Memory B cell (primary cell): ENCODE data around the gene MTHFR.
A peak's percentile ranks its signal among the peaks of the same experiment; 100 is the strongest.

Source experiments
- ATAC-seq: fragments of 150-1000 bp; cut with Tn5 transposase; 2 replicates; pipeline ENCODE4 v1.10.0; 2021; ENCODE audit warnings: low read depth, mild to moderate bottlenecking, moderate library complexity
- DNase-seq, 2 donors: peaks; one replicate each; pipeline ENCODE4 v3.0.0; 2022; ENCODE audit warnings: low spot score in 2 of 2
- H3K27ac Mint-ChIP-seq: one replicate; pipeline ENCODE4 v1.8.0; 2022; ENCODE audit warnings: mild to moderate bottlenecking, moderate library complexity, mixed read lengths
- H3K27me3 Mint-ChIP-seq: one replicate; pipeline ENCODE4 v1.8.0; 2022; ENCODE audit warnings: mixed read lengths
- H3K36me3 Mint-ChIP-seq: one replicate; pipeline ENCODE4 v1.8.0; 2022; ENCODE audit warnings: mild to moderate bottlenecking, mixed read lengths
- H3K4me1 Mint-ChIP-seq: one replicate; pipeline ENCODE4 v1.8.0; 2022; ENCODE audit warnings: mixed read lengths
- H3K4me3 Mint-ChIP-seq: one replicate; pipeline ENCODE4 v1.8.0; 2022; ENCODE audit warnings: mild to moderate bottlenecking, moderate library complexity, mixed read lengths
- H3K9me3 Mint-ChIP-seq: one replicate; pipeline ENCODE4 v1.8.0; 2022; ENCODE audit warnings: mixed read lengths

MTHFR gene

DNA sequence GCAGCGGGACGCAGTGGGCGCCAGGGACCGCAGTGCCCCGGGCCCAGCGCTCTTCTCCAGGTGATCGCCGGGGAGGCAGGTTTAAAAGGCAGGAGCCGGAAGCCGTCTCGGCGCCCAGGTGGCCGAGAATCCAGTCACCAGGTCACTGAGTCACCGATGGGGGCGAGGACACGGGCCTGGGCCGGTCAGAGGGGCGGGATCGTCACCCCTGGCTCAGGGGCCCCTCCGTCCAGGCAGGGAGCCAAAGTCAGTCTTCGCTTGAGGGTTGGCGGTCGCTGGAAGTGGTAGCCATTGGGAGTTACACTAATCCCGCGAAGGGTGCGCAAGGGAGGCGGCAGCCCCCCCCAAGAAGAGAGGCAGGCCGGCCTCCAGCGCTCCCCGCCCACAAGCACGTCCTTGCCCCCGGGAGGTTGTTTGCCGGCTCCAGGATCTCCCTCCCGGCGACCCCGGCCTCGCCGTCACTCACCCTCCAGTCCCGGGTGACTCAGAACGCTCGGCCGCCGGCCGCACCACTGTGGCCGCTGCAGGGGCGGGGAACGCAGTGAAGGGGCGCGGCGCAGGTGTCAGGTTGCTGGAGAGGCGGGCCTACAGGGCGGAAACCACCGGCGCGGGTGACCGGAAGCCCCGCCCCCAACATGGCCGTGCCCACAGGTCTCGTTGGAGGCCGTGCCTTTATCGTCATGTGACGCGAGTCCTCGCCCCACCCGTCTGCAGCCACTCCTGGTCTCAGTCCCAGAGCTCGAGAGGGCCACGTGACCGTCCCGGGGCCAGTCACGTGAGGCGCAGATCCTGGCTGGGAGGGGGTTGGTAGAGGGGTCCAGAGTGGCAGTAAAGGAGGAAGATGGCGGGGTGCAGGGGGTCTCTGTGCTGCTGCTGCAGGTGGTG lies at the start of gene MTHFR, which contains the start of gene CLCN6:
Gene MTHFR, minus strand, starts transcription at position 543 of the 885 bp plus-strand sequence. CDS start 2,848 bp downstream, outside the sequence.
Gene CLCN6, plus strand, starts transcription at position 770 of the 885 bp plus-strand sequence. Its CDS starts 72 bp downstream, at position 842.
- Mint-ChIP-seq H3K27ac (peak within 1 kb of the TSS; percentile 94), H3K36me3 (peaks cover 10% of the 10 kb centered on the region), H3K27me3 (no peaks in the 10 kb centered on the region), H3K9me3 (no peaks in the 10 kb centered on the region), H3K4me3 (peak within 1 kb of the TSS; percentile 94), H3K4me1 (peaks cover 47% of the 10 kb centered on the region)
- ATAC-seq (peak; percentile 85), DNase-seq (peak; percentile 96 to 98)

DNA sequence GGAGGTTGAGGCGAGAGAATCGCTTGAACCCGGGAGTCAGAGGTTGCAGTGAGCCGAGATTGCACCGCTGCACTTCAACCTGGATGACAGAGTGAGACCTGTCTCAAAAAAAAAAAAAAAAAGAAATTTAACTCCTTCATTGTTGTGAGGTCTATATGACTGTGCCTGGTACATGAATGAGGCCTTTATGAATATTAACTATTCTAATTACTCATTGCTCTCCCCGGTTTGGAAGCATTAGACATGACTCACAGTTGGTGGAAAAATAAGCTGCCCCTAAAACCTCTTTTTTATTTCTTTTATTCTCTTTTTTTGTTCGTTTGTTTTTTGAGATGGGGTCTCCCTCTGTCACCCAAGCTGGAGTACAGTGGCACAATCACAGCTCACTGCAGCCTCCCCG lies 49.7 kb upstream of the MTHFR start:
- no peak overlapping the region for H3K27ac Mint-ChIP-seq
- H3K36me3 Mint-ChIP-seq: no peaks in the 10 kb centered on the region
- DNase-seq: no peak
- no peaks in the 10 kb centered on the region for H3K9me3 Mint-ChIP-seq
- peaks cover 14% of the 10 kb centered on the region for H3K27me3 Mint-ChIP-seq
- no peaks in the 10 kb centered on the region for H3K4me1 Mint-ChIP-seq
- H3K4me3 Mint-ChIP-seq: no peak overlapping the region
- ATAC-seq: no peak

DNA sequence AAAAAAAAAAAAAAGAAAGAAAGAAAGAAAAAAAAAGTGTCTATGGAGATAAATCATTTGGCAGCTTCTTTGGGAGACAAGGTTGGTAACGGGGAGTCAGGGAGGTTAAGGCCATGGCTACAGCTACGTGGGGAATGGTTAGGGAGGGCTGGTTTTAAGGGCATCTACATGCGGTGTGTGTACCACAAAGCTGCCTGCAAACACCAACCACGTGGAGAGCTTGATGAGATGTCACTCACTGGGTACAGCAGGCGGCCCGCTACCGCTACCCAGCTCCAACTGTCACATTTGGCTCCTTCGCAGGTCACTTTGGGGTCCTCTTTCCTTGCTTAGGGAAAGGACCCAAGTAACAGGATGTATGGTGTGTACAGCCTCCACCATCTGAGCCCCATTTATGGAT lies 48.8 kb upstream of the MTHFR start:
- DNase-seq (no peak), ATAC-seq (no peak)
- no peak overlapping the region for H3K27ac Mint-ChIP-seq
- no peaks in the 10 kb centered on the region for H3K9me3 Mint-ChIP-seq
- H3K4me1 Mint-ChIP-seq: no peaks in the 10 kb centered on the region
- H3K36me3 Mint-ChIP-seq: no peaks in the 10 kb centered on the region
- H3K4me3 Mint-ChIP-seq: no peak overlapping the region
- peaks cover 10% of the 10 kb centered on the region for H3K27me3 Mint-ChIP-seq

DNA sequence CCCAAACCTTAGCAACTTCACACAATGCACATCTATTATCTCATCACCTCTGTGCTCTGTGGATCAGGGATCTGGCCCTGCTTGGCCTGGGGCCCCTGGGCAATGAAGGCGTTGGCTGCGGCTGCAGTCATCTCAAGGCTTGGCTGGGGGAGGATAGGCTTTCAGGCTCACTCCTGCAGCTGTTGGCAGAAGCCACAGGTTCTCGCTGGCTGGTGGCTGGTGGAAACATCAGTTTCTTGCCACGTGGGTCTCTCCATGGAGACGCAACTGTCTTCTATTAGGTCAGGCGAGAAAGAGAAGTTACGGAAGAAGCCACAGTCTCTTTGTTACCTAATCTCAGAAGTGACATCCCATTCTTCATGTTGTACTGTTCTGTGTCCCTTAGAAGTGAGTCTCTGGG lies 45.4 kb upstream of the MTHFR start:
- ATAC-seq (no peak), DNase-seq (no peak)
- no peak overlapping the region for H3K27ac Mint-ChIP-seq
- H3K27me3 Mint-ChIP-seq: peaks cover 2% of the 10 kb centered on the region
- H3K9me3 Mint-ChIP-seq: no peaks in the 10 kb centered on the region
- H3K4me1 Mint-ChIP-seq: no peaks in the 10 kb centered on the region
- H3K4me3 Mint-ChIP-seq: no peak overlapping the region
- H3K36me3 Mint-ChIP-seq: no peaks in the 10 kb centered on the region

DNA sequence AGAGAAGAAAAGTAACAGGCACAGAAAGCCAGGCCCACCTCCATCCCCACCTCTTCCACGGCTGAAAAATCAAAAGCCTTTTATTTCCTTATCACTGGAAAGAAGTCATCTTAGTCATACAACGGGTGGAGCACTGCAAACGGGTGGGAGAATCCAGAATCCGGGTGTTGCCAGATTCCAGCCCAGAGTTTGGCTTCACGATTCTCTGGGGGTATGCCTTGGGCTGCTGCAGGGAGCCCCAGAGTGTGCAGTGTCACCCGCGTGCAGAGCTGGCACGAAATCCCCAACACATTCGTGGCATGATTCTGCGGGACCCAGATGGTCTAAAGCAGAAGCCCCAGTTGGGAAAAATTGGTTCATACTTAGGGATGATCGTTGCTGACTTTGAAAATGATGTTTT lies 44.4 kb upstream of the MTHFR start:
- no peak overlapping the region for H3K27ac Mint-ChIP-seq

DNA sequence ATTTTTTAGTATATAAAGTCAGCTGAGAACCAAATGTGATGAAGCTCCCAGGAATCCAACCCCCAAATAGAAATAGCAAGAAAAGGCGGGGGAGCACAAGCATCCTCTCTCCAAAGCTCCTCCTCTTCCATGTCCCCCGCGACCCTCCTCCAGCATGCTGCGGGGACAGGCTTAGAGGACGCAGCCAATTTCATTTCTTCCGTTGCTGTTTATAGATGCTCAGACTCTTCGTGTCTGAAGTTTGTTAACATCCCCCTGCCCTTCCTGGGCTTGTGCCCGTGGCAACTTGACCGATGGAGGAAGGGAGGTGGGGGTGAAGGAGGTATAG lies 42.6 kb upstream of the MTHFR start:
- ATAC-seq: no peak
- Mint-ChIP-seq H3K4me1 (peaks cover 5% of the 10 kb centered on the region), H3K9me3 (no peaks in the 10 kb centered on the region), H3K27me3 (no peaks in the 10 kb centered on the region), H3K36me3 (peaks cover 9% of the 10 kb centered on the region), H3K4me3 (no peak overlapping the region), H3K27ac (no peak overlapping the region)
- DNase-seq: no peak

More for the DNA sequence above, 44.4 kb upstream of the MTHFR start:
- Mint-ChIP-seq H3K4me3 (no peak overlapping the region), H3K27me3 (peaks cover 2% of the 10 kb centered on the region), H3K4me1 (no peaks in the 10 kb centered on the region), H3K9me3 (no peaks in the 10 kb centered on the region), H3K36me3 (no peaks in the 10 kb centered on the region)
- no peak for DNase-seq
- ATAC-seq: no peak

DNA sequence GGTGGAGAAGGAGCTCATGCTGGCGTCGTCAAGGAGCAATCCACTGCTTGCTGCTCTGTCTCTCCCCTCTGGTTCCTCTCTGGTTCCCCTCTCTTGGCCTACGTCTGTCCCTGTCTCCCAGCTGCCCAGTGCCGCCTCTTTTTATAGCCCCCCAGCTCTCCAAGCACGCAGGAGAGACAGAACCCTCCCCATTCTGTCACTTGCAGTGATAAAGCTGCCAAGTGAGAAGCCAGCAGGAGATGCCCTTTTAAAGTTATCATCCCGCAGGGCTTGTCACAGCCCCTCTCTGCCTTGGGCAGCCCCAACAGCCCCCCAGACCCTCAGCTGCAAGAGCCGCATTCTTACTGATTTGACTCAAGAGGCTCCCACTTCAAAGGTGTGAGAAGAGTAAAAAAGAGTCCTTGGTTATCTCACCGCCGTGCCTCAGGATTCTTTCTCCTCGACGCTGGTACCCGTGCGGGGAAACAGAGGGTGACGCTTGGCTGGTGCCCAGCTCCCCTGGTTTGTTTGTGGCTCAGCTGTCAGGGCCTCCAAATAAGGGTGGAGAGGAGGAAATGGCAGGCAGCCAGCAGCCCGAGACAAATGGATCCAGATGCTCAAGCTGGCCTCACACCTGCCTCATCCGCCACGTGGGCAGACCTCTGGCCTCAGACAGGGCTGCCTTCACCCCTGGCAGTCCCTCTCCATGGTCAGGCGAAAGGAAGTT lies 42.1 kb upstream of the MTHFR start, which contains the start of gene NPPA:
Gene NPPA, minus strand, starts transcription at position 117 of the 706 bp plus-strand sequence. Its CDS starts 99 bp downstream, at position 18.
- Mint-ChIP-seq H3K36me3 (peaks cover 12% of the 10 kb centered on the region), H3K4me1 (peaks cover 8% of the 10 kb centered on the region), H3K4me3 (no peak within 1 kb of the TSS), H3K27ac (no peak within 1 kb of the TSS), H3K9me3 (no peaks in the 10 kb centered on the region), H3K27me3 (no peaks in the 10 kb centered on the region)
- ATAC-seq (no peak), DNase-seq (no peak)

DNA sequence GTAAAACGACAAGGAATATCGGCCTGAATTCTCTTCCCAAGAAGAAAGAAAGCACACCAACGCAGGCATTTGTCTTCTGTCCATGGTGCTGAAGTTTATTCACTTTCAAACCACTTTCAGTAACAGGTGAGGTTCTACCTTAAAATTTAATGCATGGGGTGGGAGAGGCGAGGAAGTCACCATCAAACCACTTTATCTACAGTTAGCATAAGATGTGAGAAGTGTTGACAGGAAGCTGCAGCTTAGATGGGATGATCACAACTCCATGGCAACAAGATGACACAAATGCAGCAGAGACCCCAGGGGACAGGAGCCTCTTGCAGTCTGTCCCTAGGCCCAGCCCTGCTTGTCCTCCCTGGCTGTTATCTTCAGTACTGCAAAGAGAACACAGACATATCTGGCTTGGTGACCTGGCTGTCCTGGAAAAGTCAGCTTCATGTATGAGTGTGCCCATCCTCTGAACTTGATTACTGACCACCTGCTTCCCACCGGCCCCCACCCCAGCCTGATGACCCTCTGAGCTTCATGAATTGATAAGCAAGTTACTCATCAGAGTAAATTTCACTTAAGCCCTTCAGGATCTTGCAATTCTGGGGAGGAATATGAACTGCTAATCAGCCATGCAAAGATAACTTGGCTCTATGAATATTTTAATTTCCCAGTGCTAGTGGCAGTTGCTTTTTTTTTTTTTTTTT lies 40.0 kb upstream of the MTHFR start:
- peaks cover 15% of the 10 kb centered on the region for H3K36me3 Mint-ChIP-seq
- no peak overlapping the region for H3K4me3 Mint-ChIP-seq
- H3K27me3 Mint-ChIP-seq: no peaks in the 10 kb centered on the region
- H3K9me3 Mint-ChIP-seq: no peaks in the 10 kb centered on the region
- no peak overlapping the region for H3K27ac Mint-ChIP-seq
- H3K4me1 Mint-ChIP-seq: peaks cover 14% of the 10 kb centered on the region
- peak; percentile 48 for ATAC-seq
- DNase-seq: no peak

DNA sequence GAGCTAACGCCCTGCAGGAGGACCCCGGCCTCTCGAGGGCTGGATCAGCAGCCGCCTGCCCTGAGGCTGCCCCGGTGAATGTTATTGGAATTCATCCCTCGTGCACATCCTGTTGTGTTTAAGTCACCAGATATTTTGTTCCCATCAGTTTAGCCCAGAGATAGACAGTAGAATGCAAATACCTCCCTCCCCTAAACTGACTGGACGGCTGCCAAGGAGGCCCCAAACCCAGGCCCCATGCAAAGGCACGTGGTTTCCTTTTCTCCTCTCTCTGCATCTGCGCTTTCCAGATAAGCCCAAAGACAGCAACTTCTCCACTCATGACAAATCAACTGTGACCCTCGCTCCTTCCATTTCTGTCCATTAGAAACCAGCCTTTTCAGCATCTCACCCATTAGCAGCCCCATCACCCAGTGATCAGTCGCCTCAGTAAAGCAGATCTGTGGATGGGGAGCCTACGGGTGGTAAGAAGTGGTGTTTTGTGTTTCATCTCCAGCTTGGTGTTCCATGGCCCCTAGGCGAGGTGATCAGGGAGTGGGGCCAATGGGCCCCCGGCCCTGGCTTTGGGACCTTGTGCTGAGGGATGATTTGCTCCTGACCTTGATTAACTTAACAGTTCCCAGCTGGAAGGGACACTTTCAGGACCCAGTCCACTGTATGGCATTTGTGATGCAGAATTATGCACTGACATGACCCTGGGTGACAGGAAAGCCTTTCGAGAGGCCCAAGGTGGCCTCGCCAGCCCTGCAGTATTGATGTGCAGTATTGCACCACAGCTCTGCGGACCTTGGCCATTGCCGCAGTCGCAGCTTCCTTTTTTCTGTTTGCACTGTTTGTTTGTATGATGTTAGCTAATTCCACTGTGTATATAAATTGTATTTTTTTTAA lies 36.6 kb upstream of the MTHFR start:
- Mint-ChIP-seq H3K4me3 (no peak overlapping the region), H3K27me3 (no peaks in the 10 kb centered on the region), H3K27ac (no peak overlapping the region), H3K9me3 (no peaks in the 10 kb centered on the region), H3K36me3 (peaks cover 25% of the 10 kb centered on the region), H3K4me1 (peaks cover 18% of the 10 kb centered on the region)
- DNase-seq (no peak), ATAC-seq (peak; percentile 34)

DNA sequence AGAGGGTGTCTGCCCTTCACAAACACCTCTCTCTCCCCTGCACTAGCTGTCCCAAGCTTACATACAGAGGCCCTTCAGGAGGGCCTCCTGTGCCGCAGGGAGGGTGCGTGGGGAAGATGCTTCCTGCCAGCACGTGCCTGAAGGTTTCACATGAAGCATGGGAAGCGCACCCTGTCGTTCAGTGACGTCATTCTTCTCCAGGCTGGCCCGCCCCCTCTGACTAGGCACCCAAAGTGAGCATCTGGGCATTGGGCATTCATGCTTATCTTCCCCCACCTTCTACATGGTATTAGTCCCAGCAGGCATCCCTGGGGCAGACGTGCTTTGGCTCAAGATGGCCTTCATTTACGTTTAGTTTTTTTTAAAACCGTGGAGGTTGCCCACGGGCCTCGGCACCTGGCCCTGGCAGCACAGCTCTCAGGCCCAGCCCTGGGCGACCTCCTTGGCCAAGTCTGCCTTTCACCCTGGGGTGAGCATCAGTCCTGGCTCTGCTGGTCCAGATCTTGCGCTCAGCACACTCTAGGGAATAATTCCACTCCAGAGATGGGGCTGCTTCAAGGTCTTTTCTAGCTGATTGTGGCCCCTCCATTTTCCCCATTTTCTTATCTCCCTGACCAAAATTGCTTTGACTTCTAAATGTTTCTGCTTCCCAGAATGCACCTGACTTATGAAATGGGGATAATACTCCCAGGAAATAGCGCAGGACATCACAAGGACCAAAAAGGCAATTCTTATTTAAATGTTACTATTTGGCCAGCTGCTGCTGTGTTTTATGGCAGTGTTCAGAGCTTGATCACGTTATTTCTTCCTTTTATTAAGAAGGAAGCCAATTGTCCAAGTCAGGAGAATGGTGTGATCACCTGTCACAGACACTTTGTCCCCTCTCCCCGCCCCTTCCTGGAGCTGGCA lies 35.7 kb upstream of the MTHFR start:
- ATAC-seq: no peak
- Mint-ChIP-seq H3K9me3 (no peaks in the 10 kb centered on the region), H3K36me3 (peaks cover 25% of the 10 kb centered on the region), H3K4me1 (peaks cover 18% of the 10 kb centered on the region), H3K4me3 (no peak overlapping the region), H3K27ac (no peak overlapping the region), H3K27me3 (no peaks in the 10 kb centered on the region)
- no peak for DNase-seq

DNA sequence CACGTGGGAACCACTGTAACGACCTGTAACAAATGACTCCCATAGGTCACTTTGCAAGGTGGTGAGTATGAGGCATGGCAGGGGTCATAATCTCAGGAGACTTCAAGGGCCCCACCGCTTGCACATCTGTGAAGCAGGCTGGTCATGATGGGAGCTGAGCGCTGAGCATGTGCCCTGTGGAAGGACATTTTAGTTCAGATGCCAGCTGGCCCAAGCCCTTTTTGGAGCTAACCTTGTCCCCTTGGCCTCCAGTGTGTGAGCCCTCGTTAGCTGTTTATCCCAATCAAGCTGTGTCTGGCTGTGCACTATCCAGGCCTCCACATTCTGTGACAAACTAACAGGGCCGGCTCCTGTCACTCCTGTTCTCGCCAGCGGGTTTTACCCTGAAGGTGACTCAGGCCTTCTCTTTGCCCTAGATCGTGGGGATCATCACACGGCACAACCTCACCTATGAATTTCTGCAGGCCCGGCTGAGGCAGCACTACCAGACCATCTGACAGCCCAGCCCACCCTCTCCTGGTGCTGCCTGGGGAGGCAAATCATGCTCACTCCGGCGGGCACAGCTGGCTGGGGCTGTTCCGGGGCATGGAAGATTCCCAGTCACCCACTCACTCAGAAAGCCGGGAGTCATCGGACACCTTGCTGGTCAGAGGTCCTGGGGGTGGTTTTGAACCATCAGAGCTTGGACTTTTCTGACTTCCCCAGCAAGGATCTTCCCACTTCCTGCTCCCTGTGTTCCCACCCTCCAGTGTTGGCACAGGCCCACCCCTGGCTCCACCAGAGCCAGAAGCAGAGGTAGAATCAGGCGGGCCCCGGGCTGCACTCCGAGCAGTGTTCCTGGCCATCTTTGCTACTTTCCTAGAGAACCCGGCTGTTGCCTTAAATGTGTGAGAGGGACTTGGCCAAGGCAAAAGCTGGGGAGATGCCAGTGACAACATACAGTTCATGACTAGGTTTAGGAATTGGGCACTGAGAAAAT lies 34.3 kb upstream of the MTHFR start:
- H3K4me3 Mint-ChIP-seq: no peak overlapping the region
- H3K36me3 Mint-ChIP-seq: peaks cover 33% of the 10 kb centered on the region
- no peak for DNase-seq
- peaks cover 18% of the 10 kb centered on the region for H3K4me1 Mint-ChIP-seq
- no peak overlapping the region for H3K27ac Mint-ChIP-seq
- no peaks in the 10 kb centered on the region for H3K27me3 Mint-ChIP-seq
- no peak for ATAC-seq
- H3K9me3 Mint-ChIP-seq: no peaks in the 10 kb centered on the region
